ENCODE measurements around the gene MTCL1.

The MTCL1 gene

GRCh38 chr18:8795586-8796325 is 90.4 kb downstream of the MTCL1 start:
- no peak for DNase-seq

- DNase-seq = no peak
Observed at GRCh38 chr18:8797206-8797605, 91.8 kb downstream of the MTCL1 start.

- DNase-seq = peak; percentile 72
Observed at GRCh38 chr18:8799001-8799400, 93.6 kb downstream of the MTCL1 start.

GRCh38 chr18:8799596-8800441 is 94.5 kb downstream of the MTCL1 start:
- DNase-seq = peak; percentile 86

DNA sequence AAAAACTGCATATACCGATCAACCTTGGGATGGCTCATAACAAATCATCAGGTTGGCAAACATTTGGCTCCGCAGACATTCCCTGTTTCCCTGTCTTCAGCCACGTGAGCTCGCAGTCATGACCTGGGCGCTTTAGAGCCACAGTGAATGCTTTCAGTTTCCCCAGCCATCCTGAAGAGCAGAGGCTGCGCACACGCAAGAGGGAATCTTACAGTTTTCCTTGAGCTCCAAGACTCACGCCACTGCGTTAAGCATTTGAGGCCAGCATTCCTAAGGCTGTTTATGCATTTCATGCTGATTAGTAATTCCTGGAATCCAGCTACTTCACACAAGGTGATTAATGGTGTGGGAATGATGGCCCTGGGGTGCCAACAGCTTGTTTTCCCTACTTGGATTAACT is 95.1 kb downstream of the MTCL1 start:
- no peak for DNase-seq

GRCh38 chr18:8800876-8801262 is 95.5 kb downstream of the MTCL1 start:
- no peak for DNase-seq

- no peak for DNase-seq
Observed at GRCh38 chr18:8801263-8801901, 96.0 kb downstream of the MTCL1 start.

DNA sequence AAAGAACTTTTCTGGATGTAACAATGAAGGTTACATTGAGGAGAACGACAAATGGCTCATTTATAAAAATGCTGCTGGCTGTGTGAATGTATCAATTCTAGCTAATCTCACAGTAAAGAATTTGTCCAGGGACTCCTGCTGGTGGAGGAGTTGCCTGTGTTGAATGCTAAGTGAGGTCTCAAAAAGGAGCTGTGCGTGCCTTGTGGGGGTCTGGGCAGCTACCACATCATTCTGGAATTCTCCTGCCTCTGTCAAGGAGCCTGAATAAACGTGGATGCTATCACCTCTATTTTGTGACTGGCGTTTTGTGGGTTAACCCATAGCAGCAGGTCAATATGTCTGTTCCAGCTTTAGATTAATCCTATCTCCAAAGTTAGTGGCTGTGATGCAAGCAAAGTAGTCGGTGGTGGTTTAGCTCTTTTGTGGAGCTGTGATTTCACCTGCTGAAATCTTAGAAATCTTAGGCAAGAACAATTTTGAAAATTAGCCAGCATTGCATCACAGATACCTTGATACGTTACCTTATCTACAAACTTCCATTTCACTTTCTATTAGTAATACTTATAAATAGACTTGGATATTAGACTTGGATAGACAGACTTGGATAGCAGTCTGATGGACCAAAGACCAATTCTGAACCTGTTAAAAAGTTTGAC is 96.8 kb downstream of the MTCL1 start:
- no peak for DNase-seq

DNA sequence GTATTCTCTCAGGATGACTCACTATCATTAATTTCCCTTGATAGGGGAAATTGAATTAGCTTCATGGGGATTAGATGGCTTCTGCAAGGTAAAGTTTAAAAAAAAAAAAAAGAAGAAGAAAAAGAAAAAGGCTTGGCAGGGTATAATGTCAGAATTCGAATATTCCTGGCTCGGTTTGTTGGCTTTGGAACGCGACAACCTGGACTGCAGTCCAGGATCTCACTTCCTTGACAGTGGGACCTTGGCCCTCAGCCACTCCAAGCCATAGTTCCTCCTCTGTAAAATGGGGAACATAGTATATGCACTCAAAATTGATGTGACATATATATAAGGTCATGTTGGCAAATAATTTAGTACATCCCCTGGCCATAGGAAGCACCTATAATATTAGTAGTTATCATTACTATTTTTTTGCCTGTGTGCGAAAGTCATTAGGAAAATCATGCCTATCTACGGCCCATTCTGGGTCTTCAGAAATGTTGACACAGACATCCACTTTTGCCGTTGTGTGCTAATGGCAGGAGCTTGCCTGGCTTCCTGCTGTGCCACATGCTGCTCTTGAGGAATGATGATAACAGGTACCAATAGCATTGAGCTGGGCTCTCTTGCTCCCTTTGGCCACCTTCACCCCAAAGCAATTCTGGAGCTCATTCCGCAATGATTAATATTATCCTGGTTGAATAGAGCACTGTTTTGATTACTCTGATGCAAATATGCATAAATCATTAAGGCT is 97.9 kb downstream of the MTCL1 start:
- DNase-seq = no peak

DNA sequence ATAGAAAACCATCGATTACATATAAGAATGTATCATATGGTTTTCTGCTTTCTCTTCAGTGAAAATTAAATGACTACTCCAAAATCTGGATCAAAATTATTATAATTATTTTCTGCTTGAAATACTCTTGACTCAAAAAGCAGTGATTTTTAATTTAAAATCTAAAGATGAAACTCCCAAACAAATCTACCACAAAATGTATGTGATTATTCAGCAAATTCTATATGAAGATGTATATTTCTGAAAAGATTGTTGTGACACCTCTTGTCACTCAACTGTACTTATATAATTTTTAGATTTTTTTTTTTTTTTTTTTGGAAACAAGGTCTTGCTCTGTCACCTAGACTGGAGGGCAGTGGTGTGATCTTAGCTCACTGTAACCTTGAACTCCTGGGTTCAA is 98.6 kb downstream of the MTCL1 start:
- DNase-seq = no peak

GRCh38 chr18:8805552-8805951 is 100.2 kb downstream of the MTCL1 start:
- no peak for DNase-seq

DNA sequence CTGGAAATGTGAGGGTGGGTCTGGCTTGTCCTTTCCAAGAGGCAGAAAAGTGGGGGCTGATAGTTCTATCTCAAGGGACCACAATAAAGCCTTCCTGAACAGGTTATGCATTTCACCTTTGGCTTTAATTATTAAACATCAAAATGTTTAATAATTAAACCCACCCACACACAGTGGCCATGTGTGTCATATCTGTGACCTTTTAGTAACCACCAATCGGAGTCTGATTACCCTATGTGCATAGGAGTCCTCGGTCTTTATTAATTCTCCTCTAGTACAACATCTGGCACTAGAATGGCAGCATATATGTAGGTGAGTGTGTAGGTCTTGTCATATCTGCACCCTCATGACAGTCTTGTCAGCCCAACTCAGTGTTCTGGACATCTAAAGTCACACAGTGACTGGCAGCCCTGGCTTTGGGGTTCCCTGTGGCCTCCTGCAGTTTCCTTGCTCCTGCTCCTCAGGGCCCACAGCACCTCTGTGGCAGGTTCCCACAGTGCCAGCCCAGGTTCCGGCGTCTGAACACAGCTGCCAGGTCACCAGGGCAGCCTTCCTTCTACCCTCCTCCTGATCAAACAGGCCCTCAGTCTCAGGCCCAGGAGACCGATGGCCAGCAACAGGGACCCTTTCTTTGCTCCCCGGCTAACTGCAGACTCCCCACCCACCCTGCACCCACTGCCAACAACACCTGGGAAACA is 100.9 kb downstream of the MTCL1 start:
- DNase-seq = no peak

- no peak for DNase-seq
Observed at GRCh38 chr18:8806798-8807487, 101.6 kb downstream of the MTCL1 start.

DNA sequence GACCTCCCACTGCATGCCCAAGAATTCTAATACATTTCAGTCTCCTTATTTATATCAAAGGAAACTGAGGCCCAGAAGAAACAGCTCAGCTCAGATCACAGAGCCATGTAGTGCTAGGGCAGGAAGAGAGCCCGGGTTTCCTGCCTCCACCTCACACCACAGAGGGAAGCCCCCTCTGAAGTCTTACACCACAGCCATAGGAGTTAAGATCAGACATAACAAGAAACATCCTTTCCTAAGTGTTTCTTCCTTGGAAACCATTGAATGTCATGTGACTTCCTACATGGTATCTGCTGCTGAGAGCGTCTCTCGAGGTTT is 102.1 kb downstream of the MTCL1 start:
- no peak for DNase-seq

DNA sequence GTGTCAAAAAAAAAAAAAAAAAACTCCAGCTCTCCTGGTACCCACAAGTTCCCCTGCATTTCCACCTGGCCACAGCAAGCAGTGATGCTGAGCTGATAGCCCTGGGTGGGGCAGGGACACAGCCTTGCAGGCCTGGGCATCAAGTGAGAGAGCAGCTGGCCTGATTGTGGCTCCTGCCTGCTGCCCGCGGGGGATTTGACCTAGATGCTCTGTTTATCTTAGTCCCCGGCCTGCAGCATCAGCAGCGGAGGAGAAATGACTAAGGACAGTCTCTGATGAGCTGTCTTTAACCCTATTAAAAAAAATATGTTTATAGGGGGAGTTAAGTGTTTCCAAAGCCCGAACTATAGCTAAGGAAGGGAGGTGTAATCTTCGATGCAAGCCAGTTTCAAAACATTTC is 102.6 kb downstream of the MTCL1 start:
- no peak for DNase-seq

DNA sequence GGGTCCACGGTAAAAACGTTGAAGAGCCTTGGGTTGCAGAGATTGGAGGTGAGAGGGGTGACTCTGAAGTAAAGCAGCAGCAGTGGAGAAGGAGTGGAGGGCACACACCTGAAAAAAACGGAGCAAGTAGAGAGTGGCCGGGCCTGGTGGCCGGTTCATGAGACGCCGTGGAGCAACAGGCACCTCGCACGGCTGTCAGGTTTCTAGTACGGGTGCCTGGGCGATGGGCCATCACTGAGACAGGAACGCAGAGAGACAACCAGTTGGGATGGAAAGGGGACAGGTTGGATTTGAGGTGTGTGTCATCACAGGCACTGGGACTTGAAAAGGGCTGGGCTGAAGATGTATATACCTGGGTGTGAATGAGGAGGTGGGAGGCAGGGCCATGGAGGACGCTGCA is 104.2 kb downstream of the MTCL1 start:
- no peak for DNase-seq

DNA sequence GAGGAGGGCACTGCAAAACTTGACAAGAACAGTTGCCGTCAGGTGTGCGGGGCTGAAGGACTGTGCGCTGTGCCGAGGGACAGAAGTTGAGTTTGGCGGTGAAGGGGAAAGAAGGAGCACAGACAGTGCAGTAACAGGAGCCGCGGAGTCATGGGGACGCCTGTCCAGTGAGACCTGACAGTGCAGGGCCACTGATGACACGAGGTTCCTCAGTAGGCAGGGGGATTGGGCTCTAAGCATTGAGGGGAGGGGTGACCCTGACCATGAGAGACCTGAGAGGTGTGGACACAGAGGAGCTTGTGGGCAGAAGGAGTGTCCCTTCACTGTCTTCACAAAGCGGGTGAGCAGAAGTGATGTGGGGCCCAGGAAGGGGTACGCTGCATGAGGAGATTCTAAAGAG is 104.8 kb downstream of the MTCL1 start:
- DNase-seq = no peak

DNA sequence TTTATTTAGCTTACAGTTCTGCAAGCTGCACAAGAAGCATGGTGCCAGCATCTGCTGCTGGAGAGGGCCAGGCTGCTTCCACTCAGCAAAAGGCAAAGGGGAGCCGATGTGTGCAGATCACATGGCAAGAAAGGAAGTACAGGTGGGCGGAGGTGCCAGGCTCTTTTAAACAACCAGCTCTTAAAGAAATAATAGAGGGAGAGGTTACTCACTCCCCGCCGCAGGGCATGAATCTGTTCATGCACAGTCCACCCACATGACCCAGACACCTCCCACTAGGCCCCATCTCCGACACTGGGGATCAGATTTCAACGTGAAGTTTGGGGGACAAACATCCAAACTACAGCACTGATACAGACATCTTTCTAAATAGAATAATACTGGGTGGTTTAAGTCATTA is 105.8 kb downstream of the MTCL1 start:
- DNase-seq = no peak

GRCh38 chr18:8812631-8813030 is 107.3 kb downstream of the MTCL1 start:
- DNase-seq = no peak

DNA sequence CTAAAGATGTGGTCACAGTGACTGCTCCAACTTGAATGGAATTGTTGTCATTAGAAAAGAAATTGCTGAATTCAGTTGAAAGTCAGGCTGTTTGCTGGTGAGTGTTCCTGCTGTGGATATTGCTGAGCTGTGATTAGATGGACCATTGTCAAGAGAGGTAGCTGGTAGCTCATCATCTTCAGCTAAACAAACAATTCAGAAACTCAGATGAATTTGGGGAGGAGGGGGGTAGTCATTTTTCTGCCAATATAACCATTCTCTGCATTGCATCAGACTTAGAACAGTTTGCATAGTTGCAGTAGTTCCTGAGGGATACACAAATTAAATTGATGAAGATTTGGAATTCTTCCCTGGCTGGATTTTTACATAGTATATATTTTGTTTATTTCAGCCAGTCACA is 108.3 kb downstream of the MTCL1 start:
- DNase-seq = no peak

DNA sequence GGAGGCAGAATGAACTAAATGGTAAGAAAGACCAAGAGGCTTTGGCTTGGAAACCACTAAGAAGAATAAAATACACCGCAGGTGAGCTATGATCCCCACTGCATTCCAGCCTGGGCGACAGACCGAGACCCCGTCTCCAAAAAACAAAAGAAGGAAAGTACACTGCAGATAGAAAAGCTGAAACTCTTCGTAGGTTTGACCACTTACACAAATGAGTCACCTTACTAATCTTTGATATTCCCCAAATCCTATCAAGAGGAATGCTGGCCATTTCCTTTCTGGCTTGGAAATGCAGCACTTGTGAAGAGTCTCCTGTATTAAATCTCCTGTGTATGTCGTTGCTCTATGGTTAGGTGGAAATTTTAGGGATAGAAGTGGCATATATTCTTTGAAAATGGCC is 108.8 kb downstream of the MTCL1 start:
- no peak for DNase-seq

- no peak for DNase-seq
Observed at GRCh38 chr18:8816220-8816619, 110.9 kb downstream of the MTCL1 start.
